HEK293 (cell line): ENCODE data around the gene NOS1AP.
A peak's percentile ranks its signal among the peaks of the same experiment; 100 is the strongest.

ENCODE experiments used
- CTCF ChIA-PET: fragments of 350-600 bp; formaldehyde crosslinking; extraction: SDS; loops from one replicate; lab custom pipeline; 2021; ENCODE audit warnings: antibody characterized with exemption; lab: Yijun Ruan, JAX
- POLR2A ChIA-PET: fragments of 300-600 bp; formaldehyde crosslinking; extraction: SDS; loops from one replicate; lab custom pipeline; 2020; ENCODE audit warnings: antibody characterized with exemption, inconsistent platforms; lab: Yijun Ruan, JAX
- H3K27ac ChIP-seq: fragments of 200-500 bp; sonication (Bioruptor generic); 2 replicates; pipeline ENCODE4 v1.5.1; 2014; ENCODE audit warnings: low read depth, low read length, control low read depth, inconsistent platforms; ENCODE audit errors: extremely low read depth
- H3K36me3 ChIP-seq, 2 experiments: fragments of 200-500 bp in 1 of 2; sonication (Bioruptor generic) in 1 of 2; 1 replicate in 1 of 2; 2 replicates in 1 of 2; pipeline ENCODE4 v1.5.1; 2014 to 2017; ENCODE audit warnings: inconsistent platforms in 2 of 2, low read length in 2 of 2; ENCODE audit not compliant: control insufficient read depth in 2 of 2, insufficient read depth in 1 of 2
- H3K4me1 ChIP-seq: fragments of 200-500 bp; sonication (Bioruptor generic); 2 replicates; pipeline ENCODE4 v1.5.1; 2014; ENCODE audit warnings: mild to moderate bottlenecking, low read length, inconsistent platforms; ENCODE audit not compliant: control insufficient read depth, insufficient read depth
- H3K4me3 ChIP-seq: 2 replicates; pipeline ENCODE4 v1.5.1; 2011; ENCODE audit warnings: low read depth, mild to moderate bottlenecking, control low read depth, low read length, moderate library complexity
- H3K9me3 ChIP-seq: fragments of 200-500 bp; sonication (Bioruptor generic); 2 replicates; pipeline ENCODE4 v1.5.1; 2014; ENCODE audit warnings: low read depth, low read length, inconsistent platforms; ENCODE audit not compliant: control insufficient read depth, insufficient read depth
- FEZF1 ChIP-seq: fragments of 450-650 bp; formaldehyde crosslinking; IDR thresholded peaks from 2 replicates; pipeline ENCODE4 v1.5.1; 2016; ENCODE audit warnings: missing biosample characterization, missing genetic modification characterization
- HOXC10 ChIP-seq: sonication (generic); formaldehyde crosslinking; IDR thresholded peaks from 2 replicates; pipeline ENCODE4 v1.8.1; 2023; ENCODE audit warnings: mild to moderate bottlenecking, missing genetic modification reagents
- PRDM1 ChIP-seq: fragments of 450-650 bp; formaldehyde crosslinking; IDR thresholded peaks from 2 replicates; pipeline ENCODE4; 2016; ENCODE audit warnings: missing biosample characterization, missing genetic modification characterization
- SP3 ChIP-seq: fragments of 450-650 bp; formaldehyde crosslinking; IDR thresholded peaks from 2 replicates; pipeline ENCODE4 v1.5.1; 2016; ENCODE audit warnings: missing biosample characterization, missing genetic modification characterization
- SP7 ChIP-seq: fragments of 450-650 bp; formaldehyde crosslinking; IDR thresholded peaks from 2 replicates; pipeline ENCODE4 v1.5.1; 2016; ENCODE audit warnings: missing biosample characterization, missing genetic modification characterization
- TCF7L2 ChIP-seq: IDR thresholded peaks from 2 replicates; pipeline ENCODE4 v1.6.1; 2011; ENCODE audit warnings: low read depth, mild to moderate bottlenecking, inconsistent platforms, low read length, moderate library complexity, borderline replicate concordance
- WT1 ChIP-seq: fragments of 450-650 bp; formaldehyde crosslinking; IDR thresholded peaks from 2 replicates; pipeline ENCODE4 v1.5.1; 2016; ENCODE audit warnings: missing biosample characterization, missing genetic modification characterization
- ZBTB20 ChIP-seq: fragments of 450-650 bp; formaldehyde crosslinking; IDR thresholded peaks from 2 replicates; pipeline ENCODE4 v1.5.1; 2016; ENCODE audit warnings: missing biosample characterization, missing genetic modification characterization
- ZNF174 ChIP-seq: fragments of 450-650 bp; formaldehyde crosslinking; IDR thresholded peaks from 2 replicates; pipeline ENCODE4 v1.5.0; 2017; ENCODE audit warnings: missing biosample characterization, mild to moderate bottlenecking, missing genetic modification characterization
- ZNF184 ChIP-seq: fragments of 450-650 bp; IDR thresholded peaks from 2 replicates; pipeline ENCODE4 v1.5.1; 2018; ENCODE audit warnings: missing biosample characterization, mild to moderate bottlenecking, missing genetic modification characterization
- ZNF23 ChIP-seq: fragments of 450-650 bp; formaldehyde crosslinking; IDR thresholded peaks from 2 replicates; pipeline ENCODE4 v1.5.1; 2016; ENCODE audit warnings: missing biosample characterization, missing genetic modification characterization, borderline replicate concordance
- ZNF266 ChIP-seq: fragments of 450-650 bp; formaldehyde crosslinking; IDR thresholded peaks from 2 replicates; pipeline ENCODE4 v1.5.1; 2016; ENCODE audit warnings: missing biosample characterization, missing genetic modification characterization, low read depth
- ZNF341 ChIP-seq: fragments of 450-650 bp; formaldehyde crosslinking; IDR thresholded peaks from 2 replicates; pipeline ENCODE4; 2016; ENCODE audit warnings: low read depth, missing biosample characterization, missing genetic modification characterization
- ZNF354C ChIP-seq: fragments of 450-650 bp; formaldehyde crosslinking; IDR thresholded peaks from 2 replicates; pipeline ENCODE4 v1.5.1; 2016; ENCODE audit warnings: missing biosample characterization, missing genetic modification characterization, low read depth, borderline replicate concordance
- ZNF423 ChIP-seq: fragments of 450-650 bp; formaldehyde crosslinking; IDR thresholded peaks from 2 replicates; pipeline ENCODE4 v1.5.1; 2016; ENCODE audit warnings: missing biosample characterization, missing genetic modification characterization
- ZNF48 ChIP-seq: fragments of 450-650 bp; formaldehyde crosslinking; IDR thresholded peaks from 2 replicates; pipeline ENCODE4 v1.5.1; 2016; ENCODE audit warnings: missing biosample characterization, missing genetic modification characterization
- ZNF501 ChIP-seq: fragments of 450-650 bp; formaldehyde crosslinking; IDR thresholded peaks from 2 replicates; pipeline ENCODE4 v1.5.1; 2016; ENCODE audit warnings: missing biosample characterization, missing genetic modification characterization
- ZNF513 ChIP-seq: fragments of 450-650 bp; IDR thresholded peaks from 2 replicates; pipeline ENCODE4 v1.5.1; 2018; ENCODE audit warnings: missing biosample characterization, missing genetic modification characterization
- ZNF621 ChIP-seq: fragments of 450-650 bp; formaldehyde crosslinking; IDR thresholded peaks from 2 replicates; pipeline ENCODE4 v1.5.1; 2017; ENCODE audit warnings: missing biosample characterization, missing genetic modification characterization
- TF ChIP-seq, protein P1 (sequence below): fragments of 450-650 bp; formaldehyde crosslinking; IDR thresholded peaks from 2 replicates; pipeline ENCODE4 v1.5.1; 2017; ENCODE audit warnings: missing biosample characterization, missing genetic modification characterization
- TF ChIP-seq, protein P2 (sequence below): fragments of 450-650 bp; formaldehyde crosslinking; IDR thresholded peaks from 2 replicates; pipeline ENCODE4; 2016; ENCODE audit warnings: missing biosample characterization, missing genetic modification characterization
- TF ChIP-seq, protein P3 (sequence below): fragments of 450-650 bp; formaldehyde crosslinking; IDR thresholded peaks from 2 replicates; pipeline ENCODE4 v1.5.1; 2016; ENCODE audit warnings: missing biosample characterization, missing genetic modification characterization

Gene NOS1AP

GRCh38 chr1:162252214-162252613 is 182.7 kb downstream of the NOS1AP start (continued):
- TF ChIP-seq FEZF1 = no peak

DNA sequence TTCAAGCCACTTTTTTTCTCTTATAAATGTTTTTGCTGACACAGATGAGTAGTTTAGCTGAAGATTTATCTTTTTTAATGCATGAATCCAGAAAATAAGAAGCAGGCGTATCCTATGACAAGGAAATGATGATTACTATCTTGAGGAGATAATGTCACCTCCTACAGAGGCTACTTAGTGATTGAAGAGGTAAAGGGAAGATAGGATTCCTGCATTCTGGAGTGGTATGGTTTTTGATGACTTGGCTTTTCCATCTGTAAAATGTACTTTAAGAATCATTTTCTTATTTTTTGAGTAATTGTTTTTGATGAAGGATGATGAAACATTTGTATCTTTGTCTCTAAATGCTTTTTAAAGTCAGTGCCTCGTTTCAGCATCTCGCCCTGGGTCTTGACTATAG is 184.3 kb downstream of the NOS1AP start:
- no peak overlapping the region for H3K4me3 ChIP-seq
- no peak overlapping the region for H3K27ac ChIP-seq
- H3K9me3 ChIP-seq = no peaks in the 10 kb centered on the region
- H3K36me3 ChIP-seq = no peaks in the 10 kb centered on the region
- TF ChIP-seq ZNF501 (tag by site-specific recombination) (no peak), ZNF513 (tag by site-specific recombination) (no peak)
- TF ChIP-seq, protein P1, sequence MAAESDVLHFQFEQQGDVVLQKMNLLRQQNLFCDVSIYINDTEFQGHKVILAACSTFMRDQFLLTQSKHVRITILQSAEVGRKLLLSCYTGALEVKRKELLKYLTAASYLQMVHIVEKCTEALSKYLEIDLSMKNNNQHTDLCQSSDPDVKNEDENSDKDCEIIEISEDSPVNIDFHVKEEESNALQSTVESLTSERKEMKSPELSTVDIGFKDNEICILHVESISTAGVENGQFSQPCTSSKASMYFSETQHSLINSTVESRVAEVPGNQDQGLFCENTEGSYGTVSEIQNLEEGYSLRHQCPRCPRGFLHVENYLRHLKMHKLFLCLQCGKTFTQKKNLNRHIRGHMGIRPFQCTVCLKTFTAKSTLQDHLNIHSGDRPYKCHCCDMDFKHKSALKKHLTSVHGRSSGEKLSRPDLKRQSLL (tag by site-specific recombination) = no peak
- CTCF ChIA-PET = interaction anchor here (1.5 kb wide), 1 partner anchor 22 kb away, joined by 5 read pairs; no protein-coding TSS in a partner anchor
- peaks cover 6% of the 10 kb centered on the region; the same call in 1 of the 2 replicates for H3K4me1 ChIP-seq
- POLR2A ChIA-PET = no interaction called here

DNA sequence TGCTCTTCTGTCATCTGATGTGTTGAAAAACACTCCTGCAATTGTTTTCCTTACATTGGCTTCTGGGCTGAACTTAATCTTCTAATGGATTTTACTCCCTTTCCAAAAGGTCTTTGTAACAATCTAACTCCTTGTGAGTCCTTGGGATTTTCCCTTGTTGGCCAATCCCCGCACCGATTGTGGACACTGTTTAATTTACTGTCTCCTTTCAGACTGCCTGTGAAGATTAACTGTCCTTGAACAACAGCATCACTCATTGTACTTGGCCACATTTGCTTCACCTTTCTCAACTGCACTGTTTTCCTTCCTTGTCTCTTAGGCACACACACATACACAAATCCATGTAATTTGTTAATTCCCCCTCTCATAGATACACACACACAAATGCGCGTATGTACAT is 186.8 kb downstream of the NOS1AP start:
- H3K9me3 ChIP-seq = no peaks in the 10 kb centered on the region
- H3K27ac ChIP-seq = no peak overlapping the region
- ChIA-PET CTCF (no interaction called here), POLR2A (no interaction called here)
- no peak overlapping the region for H3K4me3 ChIP-seq
- TF ChIP-seq SP7 (tag by site-specific recombination) = no peak
- no peak for TF ChIP-seq SP3 (tag by site-specific recombination)
- no peak for TF ChIP-seq HOXC10 (CRISPR knock-in tag)
- no peak for TF ChIP-seq ZNF48 (tag by site-specific recombination)
- TF ChIP-seq WT1 (tag by site-specific recombination) = peak; percentile 83
- TF ChIP-seq, protein P1 (tag by site-specific recombination) = no peak
- TF ChIP-seq ZNF354C (tag by site-specific recombination) = no peak
- H3K36me3 ChIP-seq = no peaks in the 10 kb centered on the region
- peaks cover 6% of the 10 kb centered on the region; the same call in 1 of the 2 replicates for H3K4me1 ChIP-seq

DNA sequence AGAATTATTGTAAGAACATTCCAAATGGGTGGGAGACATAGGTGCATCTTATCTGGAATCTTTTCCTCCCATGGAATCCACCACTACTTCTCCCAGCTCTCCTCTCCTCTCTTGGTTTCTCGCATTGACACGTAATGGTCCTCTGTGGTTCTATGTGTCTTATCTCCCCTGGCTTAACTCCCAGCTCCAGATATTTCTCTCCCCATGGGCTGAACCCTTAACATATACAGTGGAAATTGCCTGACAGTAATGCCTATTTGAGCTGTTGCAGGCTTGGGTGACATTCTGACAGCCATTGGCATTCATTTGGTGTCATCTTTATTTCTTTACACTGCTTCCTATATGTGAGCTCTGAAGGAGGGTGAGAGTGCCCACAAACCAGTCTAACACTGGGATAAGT is 188.9 kb downstream of the NOS1AP start:
- CTCF ChIA-PET = interaction anchor here (0.6 kb wide), 1 partner anchor 353 kb away, joined by 5 read pairs; no protein-coding TSS in a partner anchor

More for the DNA sequence above, 188.9 kb downstream of the NOS1AP start:
- POLR2A ChIA-PET = no interaction called here
- Histone ChIP-seq H3K4me1 (peaks cover 6% of the 10 kb centered on the region; the same call in 1 of the 2 replicates), H3K27ac (no peak overlapping the region), H3K36me3 (no peaks in the 10 kb centered on the region), H3K9me3 (no peaks in the 10 kb centered on the region), H3K4me3 (no peak overlapping the region)
- TF ChIP-seq ZNF23 (tag by site-specific recombination) (no peak), ZNF184 (tag by site-specific recombination) (no peak), ZNF621 (no peak), ZNF423 (tag by site-specific recombination) (no peak), ZNF174 (tag by site-specific recombination) (no peak), ZNF266 (tag by site-specific recombination) (no peak), PRDM1 (tag by site-specific recombination) (no peak), ZNF48 (tag by site-specific recombination) (no peak), ZBTB20 (tag by site-specific recombination) (no peak), TCF7L2 (no peak), ZNF341 (tag by site-specific recombination) (no peak)
- TF ChIP-seq, protein P2, sequence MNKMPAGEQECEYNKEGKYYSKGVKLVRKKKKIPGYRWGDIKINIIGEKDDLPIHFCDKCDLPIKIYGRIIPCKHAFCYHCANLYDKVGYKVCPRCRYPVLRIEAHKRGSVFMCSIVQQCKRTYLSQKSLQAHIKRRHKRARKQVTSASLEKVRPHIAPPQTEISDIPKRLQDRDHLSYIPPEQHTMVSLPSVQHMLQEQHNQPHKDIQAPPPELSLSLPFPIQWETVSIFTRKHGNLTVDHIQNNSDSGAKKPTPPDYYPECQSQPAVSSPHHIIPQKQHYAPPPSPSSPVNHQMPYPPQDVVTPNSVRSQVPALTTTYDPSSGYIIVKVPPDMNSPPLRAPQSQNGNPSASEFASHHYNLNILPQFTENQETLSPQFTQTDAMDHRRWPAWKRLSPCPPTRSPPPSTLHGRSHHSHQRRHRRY (tag by site-specific recombination) = no peak
- TF ChIP-seq, protein P3, sequence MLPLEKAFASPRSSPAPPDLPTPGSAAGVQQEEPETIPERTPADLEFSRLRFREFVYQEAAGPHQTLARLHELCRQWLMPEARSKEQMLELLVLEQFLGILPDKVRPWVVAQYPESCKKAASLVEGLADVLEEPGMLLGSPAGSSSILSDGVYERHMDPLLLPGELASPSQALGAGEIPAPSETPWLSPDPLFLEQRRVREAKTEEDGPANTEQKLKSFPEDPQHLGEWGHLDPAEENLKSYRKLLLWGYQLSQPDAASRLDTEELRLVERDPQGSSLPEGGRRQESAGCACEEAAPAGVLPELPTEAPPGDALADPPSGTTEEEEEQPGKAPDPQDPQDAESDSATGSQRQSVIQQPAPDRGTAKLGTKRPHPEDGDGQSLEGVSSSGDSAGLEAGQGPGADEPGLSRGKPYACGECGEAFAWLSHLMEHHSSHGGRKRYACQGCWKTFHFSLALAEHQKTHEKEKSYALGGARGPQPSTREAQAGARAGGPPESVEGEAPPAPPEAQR (tag by site-specific recombination) = no peak
